Mammary epithelial cell (primary cell): ENCODE measurements around the gene ADAMTS7.
"Not testable (repeated sequence)": the region's sequence is repeated elsewhere in the genome, so short reads cannot be mapped to it uniquely, and the experiment has no call there.

ENCODE experiments used
- EZH2 ChIP-seq: IDR thresholded peaks from 2 replicates; pipeline ENCODE4 v1.6.1; 2012; ENCODE audit warnings: low read length, inconsistent platforms, borderline replicate concordance
- TF ChIP-seq, protein P1 (sequence below), 2 donors: IDR thresholded peaks in 1 of 2; conservative IDR thresholded peaks in 1 of 2; 2 replicates each; pipeline ENCODE4 v1.5.1; 2011 to 2012; ENCODE audit warnings: inconsistent platforms in 2 of 2, low read length in 2 of 2, mild to moderate bottlenecking in 2 of 2, control low read depth in 1 of 2, low read depth in 1 of 2; ENCODE audit not compliant: insufficient read depth in 1 of 2; ENCODE audit errors: extremely low read depth in 1 of 2

DNA sequence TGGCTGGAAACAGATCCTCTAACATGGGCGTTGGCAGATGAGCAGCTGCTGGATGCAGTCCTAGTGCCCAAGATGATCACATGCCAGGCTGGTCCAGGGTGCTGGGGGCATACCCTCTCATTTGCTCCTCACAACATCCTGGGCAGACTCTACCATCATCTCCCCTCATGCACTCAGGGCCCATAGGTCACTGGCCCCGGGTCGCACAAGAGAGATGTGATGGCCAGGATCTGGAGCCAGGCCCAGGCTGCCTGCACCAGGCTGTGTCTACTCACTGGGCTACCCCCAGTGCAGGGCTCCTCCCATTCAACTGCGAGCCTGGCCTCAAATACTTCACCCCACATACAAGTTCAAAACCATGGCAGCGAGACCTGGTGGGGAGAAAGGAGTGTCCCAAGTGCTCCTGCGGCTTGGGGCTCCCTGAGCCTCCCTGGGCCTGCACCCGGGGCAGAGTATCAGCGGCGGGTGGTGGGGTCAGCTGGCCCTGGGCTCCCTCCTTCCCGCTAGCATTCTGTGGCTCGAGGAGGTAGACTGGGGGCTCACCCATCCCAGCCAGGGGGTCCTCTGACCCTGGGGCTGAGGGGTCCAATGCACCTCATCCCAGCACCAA lies 32.0 kb downstream of the ADAMTS7 start:
- TF ChIP-seq, protein P1, sequence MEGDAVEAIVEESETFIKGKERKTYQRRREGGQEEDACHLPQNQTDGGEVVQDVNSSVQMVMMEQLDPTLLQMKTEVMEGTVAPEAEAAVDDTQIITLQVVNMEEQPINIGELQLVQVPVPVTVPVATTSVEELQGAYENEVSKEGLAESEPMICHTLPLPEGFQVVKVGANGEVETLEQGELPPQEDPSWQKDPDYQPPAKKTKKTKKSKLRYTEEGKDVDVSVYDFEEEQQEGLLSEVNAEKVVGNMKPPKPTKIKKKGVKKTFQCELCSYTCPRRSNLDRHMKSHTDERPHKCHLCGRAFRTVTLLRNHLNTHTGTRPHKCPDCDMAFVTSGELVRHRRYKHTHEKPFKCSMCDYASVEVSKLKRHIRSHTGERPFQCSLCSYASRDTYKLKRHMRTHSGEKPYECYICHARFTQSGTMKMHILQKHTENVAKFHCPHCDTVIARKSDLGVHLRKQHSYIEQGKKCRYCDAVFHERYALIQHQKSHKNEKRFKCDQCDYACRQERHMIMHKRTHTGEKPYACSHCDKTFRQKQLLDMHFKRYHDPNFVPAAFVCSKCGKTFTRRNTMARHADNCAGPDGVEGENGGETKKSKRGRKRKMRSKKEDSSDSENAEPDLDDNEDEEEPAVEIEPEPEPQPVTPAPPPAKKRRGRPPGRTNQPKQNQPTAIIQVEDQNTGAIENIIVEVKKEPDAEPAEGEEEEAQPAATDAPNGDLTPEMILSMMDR (conservative IDR thresholded peaks at IDR 0.05 in 1 of 2, IDR thresholded peaks at IDR 0.05 in 1 of 2; ENCODE audit: extremely low read depth in 1 of 2, insufficient read depth in 1 of 2, low read depth in 1 of 2, low read length in 2 of 2), result not testable (repeated sequence)
- not testable (repeated sequence) for TF ChIP-seq EZH2
